GM19463 (cell line): ENCODE measurements around the gene ZNF716.
"Not testable (repeated sequence)": the region's sequence is repeated elsewhere in the genome, so short reads cannot be mapped to it uniquely, and the experiment has no call there.

ENCODE experiments used
- ATAC-seq: cut with Tn5 transposase; IDR thresholded peaks from one replicate; pipeline ENCODE4 v1.9.1; 2021; ENCODE audit warnings: mild to moderate bottlenecking, moderate library complexity; ENCODE audit not compliant: unreplicated experiment

Gene ZNF716

DNA sequence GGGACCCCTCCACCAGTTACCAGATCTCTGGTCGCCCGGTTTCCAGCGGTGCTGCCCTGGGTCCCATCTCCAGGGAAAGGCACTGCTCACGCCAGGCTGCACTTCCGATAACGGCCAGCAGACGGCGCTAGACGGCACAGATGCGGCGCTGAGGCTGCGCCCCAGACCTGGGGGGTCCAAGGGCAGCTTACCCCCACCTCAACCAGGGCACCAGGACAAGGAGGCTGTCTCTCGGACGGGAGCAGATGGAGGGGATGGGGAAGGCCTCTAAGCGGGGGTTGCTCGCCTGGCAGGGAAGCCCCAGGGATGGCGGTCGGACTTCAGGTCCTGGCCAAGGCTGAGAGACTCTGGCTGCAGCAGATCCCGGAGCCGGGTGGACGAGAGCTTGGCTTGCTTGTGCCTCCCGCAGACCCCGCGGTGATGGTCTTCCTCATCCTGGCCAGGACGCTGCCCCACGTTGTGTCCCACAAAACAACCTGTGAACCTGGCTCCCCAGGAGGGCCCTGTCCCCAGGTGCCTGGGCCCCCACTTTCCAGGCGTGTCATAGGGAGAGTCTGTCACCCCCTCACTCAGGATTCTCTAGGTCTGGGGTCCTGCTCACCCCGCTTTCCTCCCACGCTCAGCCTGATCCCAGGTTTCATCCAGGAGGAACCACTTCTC is 23.9 kb upstream of the ZNF716 start:
- no peak for ATAC-seq

- no peak for ATAC-seq
Observed at GRCh38 chr7:57426629-57427003, 23.4 kb upstream of the ZNF716 start.

- ATAC-seq, result no peak
Observed at GRCh38 chr7:57427146-57427545, 22.8 kb upstream of the ZNF716 start.

DNA sequence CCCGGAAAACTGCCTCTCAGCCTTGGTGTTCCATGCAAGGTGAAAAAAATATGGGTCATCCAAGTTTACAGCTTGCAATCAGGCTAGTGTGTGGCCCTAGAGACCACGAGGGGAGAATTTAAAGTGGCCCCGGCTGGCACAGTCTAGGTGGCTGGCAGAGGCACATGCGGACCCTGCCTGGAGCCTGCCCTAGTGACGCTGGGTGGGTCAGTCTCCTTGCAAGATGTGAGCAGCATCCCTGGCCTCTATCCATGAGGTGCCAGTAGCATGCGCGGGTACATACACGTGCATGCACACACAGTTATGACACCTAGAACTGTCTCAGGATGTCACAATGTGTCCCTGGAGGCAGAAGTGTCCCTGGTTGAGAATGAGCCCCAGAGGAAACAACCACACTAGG is 22.4 kb upstream of the ZNF716 start:
- ATAC-seq, result no peak

DNA sequence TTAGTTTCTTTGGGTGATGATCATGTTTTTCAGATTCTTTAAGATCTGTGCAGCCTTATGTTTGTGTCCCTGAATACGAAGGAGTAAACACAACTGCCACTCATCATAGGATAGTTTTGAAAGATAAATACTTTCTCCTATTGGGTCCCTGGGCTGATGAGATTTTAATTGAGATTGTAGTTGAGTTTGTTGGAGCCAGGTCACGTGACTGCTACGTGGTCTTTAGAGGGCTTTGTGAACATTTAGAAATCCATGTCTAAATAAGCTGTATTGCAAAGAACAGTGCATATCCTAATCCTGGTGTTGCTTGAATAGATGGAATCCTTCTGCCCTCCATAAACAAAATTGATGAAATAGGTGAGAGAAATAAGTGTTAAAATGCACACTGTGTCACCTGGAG is 17.4 kb upstream of the ZNF716 start:
- ATAC-seq, result no peak

DNA sequence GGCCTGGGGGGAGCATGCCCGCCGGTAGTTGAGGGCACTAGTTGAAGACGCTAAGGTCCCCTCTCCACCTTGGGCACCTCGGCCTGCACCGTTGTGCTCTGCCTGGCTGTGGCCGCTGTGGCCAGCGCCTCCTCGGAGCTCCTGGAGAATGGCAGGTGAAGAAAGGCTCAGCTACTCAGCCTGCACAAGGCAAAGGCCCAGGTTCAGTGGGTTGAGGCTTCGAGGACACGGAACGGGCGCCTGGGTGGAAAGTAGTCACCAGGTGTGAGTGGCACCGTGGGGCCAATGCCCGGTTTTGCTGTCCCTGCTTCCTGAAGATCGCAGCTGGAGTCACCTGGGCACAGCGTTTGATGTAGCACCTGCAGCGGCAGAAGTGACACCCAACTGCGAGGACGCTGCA is 12.4 kb upstream of the ZNF716 start:
- no peak for ATAC-seq

- ATAC-seq, result no peak
Observed at GRCh38 chr7:57438244-57438643, 11.7 kb upstream of the ZNF716 start.

DNA sequence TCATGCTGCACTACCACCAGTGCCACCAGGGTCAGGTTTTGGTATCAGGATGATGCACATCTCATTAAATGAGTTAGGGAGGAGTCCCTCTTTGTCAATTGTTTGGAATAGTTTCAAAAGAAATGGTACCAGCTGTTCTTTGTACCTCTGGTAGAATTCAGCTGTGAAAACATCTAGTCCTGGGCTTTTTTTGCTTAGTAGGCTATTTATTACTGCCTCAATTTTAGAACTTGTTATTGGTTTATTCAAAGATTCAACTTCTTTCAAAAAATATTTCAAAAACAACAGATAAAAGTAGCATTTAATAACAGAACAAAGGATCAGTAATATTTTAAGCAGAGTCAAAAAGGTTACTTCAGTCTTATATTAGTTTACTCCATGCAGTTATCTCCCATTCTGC is 6.4 kb upstream of the ZNF716 start:
- no peak for ATAC-seq

DNA sequence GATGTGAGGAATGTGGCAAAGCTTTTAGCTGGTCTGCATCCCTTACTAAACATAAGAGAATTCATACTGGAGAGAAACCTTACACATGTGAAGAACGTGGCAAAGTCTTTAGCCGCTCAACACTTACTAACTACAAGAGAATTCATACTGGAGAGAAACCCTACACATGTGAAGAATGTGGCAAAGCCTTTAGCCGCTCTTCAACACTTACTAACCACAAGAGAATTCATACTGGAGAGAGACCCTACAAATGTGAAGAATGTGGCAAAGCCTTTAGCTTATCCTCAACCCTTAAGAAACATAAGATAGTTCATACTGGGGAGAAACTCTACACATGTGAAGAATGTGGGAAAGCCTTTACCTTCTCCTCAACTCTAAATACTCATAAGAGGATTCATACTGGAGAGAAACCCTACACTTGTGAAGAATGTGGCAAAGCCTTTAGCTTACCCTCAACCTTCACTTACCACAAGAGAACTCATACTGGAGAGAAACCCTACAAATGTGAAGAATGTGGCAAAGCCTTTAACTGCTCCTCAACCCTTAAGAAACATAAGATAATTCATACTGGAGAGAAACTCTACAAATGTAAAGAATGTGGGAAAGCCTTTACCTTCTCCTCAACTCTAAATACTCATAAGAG is 19.3 kb downstream of the ZNF716 start:
- ATAC-seq, result not testable (repeated sequence)

DNA sequence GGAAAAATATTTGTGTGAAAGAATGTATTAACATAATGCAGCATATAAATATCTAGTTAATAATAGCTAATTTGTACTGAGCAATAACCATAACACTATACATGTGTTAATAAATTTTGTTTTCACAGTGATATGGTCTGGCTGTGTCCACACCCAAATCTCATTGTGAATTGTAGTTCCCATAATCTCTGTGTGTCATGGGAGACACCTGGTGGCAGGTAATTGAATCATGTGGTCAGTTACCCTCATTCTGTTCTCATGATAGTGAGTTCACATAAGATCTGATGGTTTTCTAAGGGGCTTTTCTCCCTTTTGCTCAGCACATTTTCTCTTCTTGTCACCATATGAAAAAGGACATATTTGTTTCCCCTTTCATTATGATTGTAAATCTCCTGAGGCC is 30.3 kb downstream of the ZNF716 start:
- ATAC-seq, result not testable (repeated sequence)

- not testable (repeated sequence) for ATAC-seq
Observed at GRCh38 chr7:57485022-57485421, 35.0 kb downstream of the ZNF716 start.

GRCh38 chr7:57487957-57488356 is 38.0 kb downstream of the ZNF716 start:
- ATAC-seq, result no peak

DNA sequence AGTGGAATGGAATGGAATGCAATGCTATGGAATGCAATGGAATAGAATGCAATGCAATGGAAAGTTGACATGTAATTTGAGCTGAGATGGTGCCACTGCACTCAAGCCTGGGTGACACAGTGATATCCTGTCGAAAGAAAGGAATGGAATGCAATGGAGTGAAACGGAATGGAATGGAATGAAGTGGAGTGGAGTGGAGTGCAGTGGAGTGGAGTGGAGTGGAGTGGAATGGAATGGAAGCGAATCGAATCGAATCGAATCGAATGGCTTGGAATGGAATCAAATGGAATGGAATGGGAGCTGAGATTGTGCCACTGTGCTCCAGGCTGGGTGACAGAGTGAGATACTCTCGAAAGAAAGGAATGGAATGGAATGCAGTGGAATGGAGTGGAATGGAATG is 45.1 kb downstream of the ZNF716 start:
- not testable (repeated sequence) for ATAC-seq

DNA sequence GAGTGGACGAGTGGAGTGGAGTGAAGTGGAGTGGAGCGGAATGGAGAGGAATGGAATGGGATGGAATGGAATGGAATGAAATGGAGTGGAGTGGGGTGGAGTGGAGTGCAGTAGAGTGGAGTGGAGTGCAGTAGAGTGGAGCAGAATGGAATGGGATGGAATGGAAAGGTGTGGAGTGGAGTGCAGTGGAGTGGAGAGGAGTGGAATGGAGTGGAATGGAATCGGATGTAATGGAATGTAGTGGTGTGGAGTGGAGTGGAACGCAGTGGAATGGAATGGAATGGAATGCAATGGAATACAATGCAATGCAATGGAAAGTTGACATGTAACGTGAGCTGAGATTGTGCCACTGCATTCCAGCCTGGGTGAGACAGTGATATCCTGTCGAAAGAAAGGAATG is 46.4 kb downstream of the ZNF716 start:
- ATAC-seq, result no peak

- no peak for ATAC-seq
Observed at GRCh38 chr7:57505176-57505575, 55.2 kb downstream of the ZNF716 start.
